HG03457 (cell line): ENCODE data around the gene LYZL4.

Experiments used
- ATAC-seq: cut with Tn5 transposase; IDR thresholded peaks from one replicate; pipeline ENCODE4 v1.9.1; 2021; ENCODE audit warnings: moderate number of reproducible peaks; ENCODE audit not compliant: unreplicated experiment

LYZL4 gene

GRCh38 chr3:42410370-42411131, at the start of gene LYZL4:
LYZL4 (minus strand) TSS chr3:42410610; CDS start chr3:42407251, 3,359 bp downstream.
- ATAC-seq, result no peak

GRCh38 chr3:42459151-42459550, 48.7 kb upstream of the LYZL4 start:
- no peak for ATAC-seq

- ATAC-seq, result no peak
Observed at GRCh38 chr3:42456211-42456610, 45.8 kb upstream of the LYZL4 start.

- no peak for ATAC-seq
Observed at GRCh38 chr3:42451546-42452230, 41.3 kb upstream of the LYZL4 start.

GRCh38 chr3:42451116-42451515, 40.7 kb upstream of the LYZL4 start:
- no peak for ATAC-seq

- no peak for ATAC-seq
Observed at GRCh38 chr3:42450567-42450966, 40.2 kb upstream of the LYZL4 start.

- no peak for ATAC-seq
Observed at GRCh38 chr3:42447481-42447880, 37.1 kb upstream of the LYZL4 start.

- ATAC-seq, result no peak
Observed at GRCh38 chr3:42446111-42447050, 36.0 kb upstream of the LYZL4 start.

GRCh38 chr3:42443819-42444436, 33.5 kb upstream of the LYZL4 start:
- ATAC-seq, result no peak

- ATAC-seq, result no peak
Observed at GRCh38 chr3:42443292-42443691, 32.9 kb upstream of the LYZL4 start.

GRCh38 chr3:42442640-42443039, 32.2 kb upstream of the LYZL4 start:
- no peak for ATAC-seq

GRCh38 chr3:42441791-42442190, 31.4 kb upstream of the LYZL4 start:
- ATAC-seq, result no peak

- no peak for ATAC-seq
Observed at GRCh38 chr3:42440924-42441323, 30.5 kb upstream of the LYZL4 start.

- ATAC-seq, result no peak
Observed at GRCh38 chr3:42439261-42440115, 29.1 kb upstream of the LYZL4 start.

GRCh38 chr3:42438758-42439157, 28.3 kb upstream of the LYZL4 start:
- no peak for ATAC-seq

- ATAC-seq, result no peak
Observed at GRCh38 chr3:42438193-42438592, 27.8 kb upstream of the LYZL4 start.

- no peak for ATAC-seq
Observed at GRCh38 chr3:42434777-42435380, 24.5 kb upstream of the LYZL4 start.

- no peak for ATAC-seq
Observed at GRCh38 chr3:42432485-42432884, 22.1 kb upstream of the LYZL4 start.

GRCh38 chr3:42430781-42431532, 20.5 kb upstream of the LYZL4 start:
- ATAC-seq, result no peak
